Effector memory CD4-positive, alpha-beta T cell (primary cell): ENCODE results near the gene EPB41.
"Not testable (repeated sequence)": the region's sequence is repeated elsewhere in the genome, so short reads cannot be mapped to it uniquely, and the experiment has no call there.

Source experiments
- DNase-seq, 3 donors: peaks; one replicate each; pipeline ENCODE4 v3.0.0-alpha.2; 2020
- H3K27ac ChIP-seq: 2 replicates; pipeline ENCODE4 v1.7.0; 2013; ENCODE audit warnings: mild to moderate bottlenecking, low read length, moderate library complexity; ENCODE audit not compliant: insufficient read depth, poor library complexity, severe bottlenecking
- H3K27me3 ChIP-seq: replicated peaks from 2 replicates; pipeline ENCODE4 v1.7.0; 2013; ENCODE audit warnings: mild to moderate bottlenecking, low read length; ENCODE audit not compliant: insufficient read depth, control insufficient read depth, poor library complexity, severe bottlenecking
- H3K36me3 ChIP-seq: 2 replicates; pipeline ENCODE4 v1.7.0; 2013; ENCODE audit warnings: mild to moderate bottlenecking, low read length, moderate library complexity; ENCODE audit not compliant: control insufficient read depth, insufficient read depth
- H3K4me1 ChIP-seq: 2 replicates; pipeline ENCODE4 v1.7.0; 2013; ENCODE audit warnings: low read length, mild to moderate bottlenecking; ENCODE audit not compliant: control insufficient read depth, insufficient read depth, poor library complexity, severe bottlenecking
- H3K4me3 ChIP-seq: 2 replicates; pipeline ENCODE4 v1.7.0; 2013; ENCODE audit warnings: low read length, low read depth, mild to moderate bottlenecking; ENCODE audit not compliant: insufficient read depth, poor library complexity, severe bottlenecking
- H3K9me3 ChIP-seq: 2 replicates; pipeline ENCODE4 v1.7.0; 2013; ENCODE audit warnings: mild to moderate bottlenecking, low read length, moderate library complexity; ENCODE audit not compliant: control insufficient read depth
- total RNA-seq, 3 donors: gene quantifications; one replicate each; lab custom pipeline; 2026; lab: John Stamatoyannopoulos, UW

The EPB41 gene
- total RNA-seq = 342 to 489 (median 461) reads per million in 3 donors

DNA sequence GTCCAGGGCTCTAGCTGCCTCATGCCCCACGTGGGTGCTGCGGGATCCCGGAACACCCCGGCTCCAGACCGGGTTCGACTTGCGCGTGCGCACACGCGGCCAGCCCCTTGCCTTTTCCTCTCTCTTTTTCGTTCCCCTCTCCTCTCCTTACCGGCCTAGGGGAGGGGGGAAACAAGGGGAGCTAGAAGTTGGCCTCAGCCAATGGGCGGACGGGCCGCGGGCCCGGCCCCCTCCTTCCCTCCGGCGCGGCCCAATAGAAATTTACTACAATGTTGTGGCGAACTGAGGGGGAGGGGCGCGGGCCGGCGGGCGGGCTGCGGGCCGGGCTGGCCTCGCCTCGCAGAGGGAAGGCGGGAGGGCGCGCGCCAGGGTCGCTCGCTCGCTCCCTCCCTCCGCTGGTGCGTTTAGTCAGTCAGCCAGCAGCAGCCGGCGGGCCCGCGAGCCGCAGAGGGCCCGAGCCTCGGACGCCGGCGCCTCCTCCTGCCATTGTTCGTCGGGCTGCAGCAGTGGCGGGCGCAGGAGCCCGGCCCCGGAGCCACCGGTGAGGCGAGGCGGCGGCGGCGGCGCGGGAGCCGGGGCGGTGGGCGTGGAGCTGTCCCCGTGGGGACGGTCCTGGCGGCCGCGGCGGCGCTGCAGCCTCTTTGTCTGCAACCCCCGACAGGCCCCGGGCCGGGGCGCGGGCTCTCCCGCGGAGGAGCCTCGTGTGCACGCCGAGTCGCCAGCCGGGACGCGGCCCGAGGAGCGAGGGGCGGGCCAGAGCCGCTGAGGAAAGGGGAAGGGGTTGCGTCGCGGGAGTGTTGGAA lies at the start of gene EPB41:
EPB41 (plus strand) TSS at position 342 of the 803 bp plus-strand sequence. CDS start 72,869 bp downstream, outside the sequence.
- H3K27me3 ChIP-seq = no peaks in the 10 kb centered on the region

DNA sequence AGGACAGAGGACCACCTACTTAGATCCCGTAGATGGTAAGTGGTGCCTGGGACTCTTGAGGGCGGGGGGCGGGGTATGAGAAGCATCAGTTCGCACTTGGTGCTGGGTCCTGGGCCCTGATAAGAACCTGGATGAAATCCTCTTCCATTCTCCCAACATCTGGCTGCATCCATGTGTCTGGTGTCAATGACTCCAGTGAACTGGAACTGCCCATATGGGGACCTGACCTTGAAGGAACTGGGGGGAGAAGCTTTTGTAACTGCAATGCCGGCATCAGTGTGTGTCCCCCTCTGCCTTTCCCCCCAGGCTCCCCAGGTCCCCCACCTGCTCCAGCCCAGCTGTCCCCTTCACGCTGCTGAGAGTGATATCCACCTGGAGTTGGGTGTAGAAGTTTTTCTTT lies 49.7 kb upstream of the EPB41 start:
- Histone ChIP-seq H3K36me3 (no peaks in the 10 kb centered on the region), H3K4me1 (no peaks in the 10 kb centered on the region), H3K4me3 (no peak overlapping the region), H3K27me3 (no peaks in the 10 kb centered on the region), H3K9me3 (no peaks in the 10 kb centered on the region), H3K27ac (no peak overlapping the region)
- no peak for DNase-seq

More for the DNA sequence above, at the start of gene EPB41:
- H3K4me3 ChIP-seq = peak within 1 kb of the TSS; percentile 88
- H3K36me3 ChIP-seq = no peaks in the 10 kb centered on the region
- peak within 1 kb of the TSS; percentile 71 for H3K27ac ChIP-seq
- peak; percentile 81 to 87 (median 84) for DNase-seq
- peaks cover 30% of the 10 kb centered on the region for H3K4me1 ChIP-seq
- no peaks in the 10 kb centered on the region for H3K9me3 ChIP-seq

DNA sequence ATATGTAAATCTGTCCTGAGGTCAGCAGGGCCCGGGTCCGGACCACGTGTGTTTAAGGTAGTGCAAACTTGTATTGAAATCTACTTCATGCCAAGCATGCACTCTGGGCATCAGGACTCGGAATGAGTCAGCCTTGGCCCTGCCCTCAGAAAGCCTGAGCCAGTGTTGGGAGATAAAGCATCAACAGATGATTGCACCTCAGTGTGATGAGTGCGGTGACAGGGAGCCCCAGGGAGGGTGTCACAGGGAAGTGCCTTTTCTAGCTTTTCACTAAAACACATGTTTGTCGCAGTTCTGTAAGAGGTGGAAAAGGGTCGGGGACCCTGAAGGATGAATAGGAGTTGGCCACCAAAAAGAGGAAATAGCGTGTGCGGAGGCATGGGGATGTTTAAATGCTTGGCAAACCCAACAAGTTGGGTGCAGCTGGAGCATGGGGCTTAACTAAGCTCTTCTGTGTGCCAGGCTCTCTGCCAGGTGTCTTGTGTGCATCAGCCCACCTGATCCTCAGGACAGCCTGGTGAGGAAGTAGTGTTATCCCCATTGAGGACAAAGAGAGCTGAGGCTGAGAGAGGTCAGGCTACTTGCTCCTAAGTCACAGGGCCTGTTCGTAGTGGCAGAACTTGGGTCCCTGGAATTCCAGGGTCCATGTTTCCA lies 48.2 kb upstream of the EPB41 start:
- no peaks in the 10 kb centered on the region for H3K27me3 ChIP-seq

DNA sequence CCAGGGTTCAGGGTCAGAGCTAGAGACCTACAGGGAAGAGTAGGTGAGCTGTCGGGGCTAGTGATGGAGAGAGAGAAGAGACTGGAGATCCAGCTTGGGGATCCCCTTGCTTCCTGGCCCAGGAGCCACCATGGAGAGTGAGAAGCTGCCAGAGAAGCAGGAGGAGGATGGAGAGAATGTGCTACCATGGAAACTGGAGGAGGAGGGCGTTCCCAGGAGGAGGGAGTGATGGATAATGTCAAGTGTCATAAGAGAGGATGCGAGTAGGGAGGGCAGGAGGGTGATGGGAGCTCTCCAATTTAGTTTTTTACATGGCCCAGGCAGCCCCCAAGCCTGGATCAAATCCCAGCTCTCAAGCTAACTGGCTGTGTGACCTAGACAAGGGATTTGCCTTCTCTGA lies 46.5 kb upstream of the EPB41 start:
- Histone ChIP-seq H3K4me1 (no peaks in the 10 kb centered on the region), H3K36me3 (no peaks in the 10 kb centered on the region), H3K27me3 (no peaks in the 10 kb centered on the region), H3K27ac (no peak overlapping the region), H3K4me3 (no peak overlapping the region), H3K9me3 (no peaks in the 10 kb centered on the region)
- DNase-seq = no peak

More for the DNA sequence above, 48.2 kb upstream of the EPB41 start:
- no peaks in the 10 kb centered on the region for H3K36me3 ChIP-seq
- H3K4me3 ChIP-seq = no peak overlapping the region
- H3K27ac ChIP-seq = no peak overlapping the region
- H3K9me3 ChIP-seq = no peaks in the 10 kb centered on the region
- no peak for DNase-seq
- no peaks in the 10 kb centered on the region for H3K4me1 ChIP-seq

DNA sequence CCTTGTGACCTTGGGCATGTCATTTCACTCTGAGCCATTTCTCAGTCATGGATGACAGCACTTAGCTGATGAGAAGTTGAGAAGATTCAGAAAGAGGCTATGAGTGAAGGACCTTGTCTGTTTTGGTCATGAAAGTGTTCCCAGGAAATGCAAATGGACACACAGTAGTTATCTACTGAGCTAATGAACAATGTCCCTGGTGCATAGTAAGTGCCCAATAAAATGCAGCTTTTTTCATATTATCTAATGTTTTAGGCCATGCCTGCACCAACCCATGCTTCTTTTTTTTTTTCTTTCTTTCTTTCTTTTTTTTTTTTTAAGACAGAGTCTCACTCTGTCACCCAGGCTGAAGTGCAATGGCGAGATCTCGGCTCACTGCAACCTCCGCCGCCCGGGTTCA lies 44.4 kb upstream of the EPB41 start:
- no peak for DNase-seq
- Histone ChIP-seq H3K4me3 (no peak overlapping the region), H3K4me1 (no peaks in the 10 kb centered on the region), H3K9me3 (no peaks in the 10 kb centered on the region), H3K27ac (no peak overlapping the region), H3K27me3 (no peaks in the 10 kb centered on the region), H3K36me3 (no peaks in the 10 kb centered on the region)

DNA sequence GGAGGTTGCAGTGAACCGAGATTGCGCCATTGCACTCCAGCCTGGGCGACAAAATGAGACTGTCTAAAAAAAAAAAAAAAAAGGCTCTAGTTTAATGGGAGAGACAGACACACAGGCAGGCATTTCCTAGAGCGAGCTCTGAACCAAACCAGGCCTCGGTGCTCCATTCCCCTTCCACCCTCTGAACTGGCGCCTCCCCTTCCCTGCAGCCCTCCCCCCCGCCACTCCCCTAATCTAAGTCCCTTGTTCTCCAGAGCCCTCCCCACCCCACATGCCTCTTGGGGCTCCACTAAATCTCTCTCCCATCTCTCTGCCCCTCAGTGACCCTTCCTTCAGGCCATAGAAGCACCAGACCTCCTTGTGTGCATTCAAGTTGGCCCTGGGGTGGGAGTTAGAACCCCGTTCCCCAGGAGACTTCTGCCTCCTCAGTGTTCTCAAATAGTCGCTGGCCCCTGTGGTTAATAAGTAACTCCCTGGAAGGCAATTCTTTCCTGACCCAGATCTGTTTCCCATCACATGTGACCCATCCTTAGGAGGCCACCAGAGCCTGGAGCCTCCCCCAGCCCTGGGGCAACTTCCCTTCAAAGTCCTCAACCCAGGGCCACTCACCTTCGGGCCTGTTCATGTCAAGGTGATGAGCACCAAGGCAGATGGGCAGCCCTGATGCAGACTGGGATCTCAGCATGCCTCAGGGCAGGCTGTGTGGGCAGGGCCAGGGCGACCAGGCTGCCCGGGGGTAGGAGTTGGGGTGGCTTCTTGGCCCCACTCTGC lies 42.6 kb upstream of the EPB41 start:
- no peak for DNase-seq
- H3K27me3 ChIP-seq = no peaks in the 10 kb centered on the region
- H3K36me3 ChIP-seq = no peaks in the 10 kb centered on the region
- no peak overlapping the region for H3K4me3 ChIP-seq
- H3K9me3 ChIP-seq = no peaks in the 10 kb centered on the region
- no peak overlapping the region for H3K27ac ChIP-seq
- no peaks in the 10 kb centered on the region for H3K4me1 ChIP-seq

DNA sequence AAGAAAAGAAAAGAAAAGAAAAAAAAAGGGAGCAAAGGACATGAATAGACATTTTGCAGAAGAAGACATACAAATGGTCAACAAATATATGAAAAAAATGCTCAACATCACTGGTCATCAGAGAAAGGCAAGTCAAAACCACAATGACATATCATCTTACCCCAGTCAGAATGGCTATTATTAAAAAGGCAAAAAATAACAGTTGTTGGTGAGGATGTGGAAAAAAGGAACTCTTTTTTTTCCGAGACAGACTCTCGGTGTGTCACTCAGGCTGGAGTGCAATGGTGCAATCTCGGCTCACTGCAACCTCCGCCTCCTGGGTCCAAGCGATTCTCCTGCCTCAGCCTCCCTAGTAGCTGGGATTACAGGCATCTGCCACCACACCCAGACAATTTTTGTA lies 39.2 kb upstream of the EPB41 start:
- not testable (repeated sequence) for H3K27ac ChIP-seq, H3K9me3 ChIP-seq, H3K27me3 ChIP-seq, H3K36me3 ChIP-seq, H3K4me1 ChIP-seq, H3K4me3 ChIP-seq, DNase-seq

DNA sequence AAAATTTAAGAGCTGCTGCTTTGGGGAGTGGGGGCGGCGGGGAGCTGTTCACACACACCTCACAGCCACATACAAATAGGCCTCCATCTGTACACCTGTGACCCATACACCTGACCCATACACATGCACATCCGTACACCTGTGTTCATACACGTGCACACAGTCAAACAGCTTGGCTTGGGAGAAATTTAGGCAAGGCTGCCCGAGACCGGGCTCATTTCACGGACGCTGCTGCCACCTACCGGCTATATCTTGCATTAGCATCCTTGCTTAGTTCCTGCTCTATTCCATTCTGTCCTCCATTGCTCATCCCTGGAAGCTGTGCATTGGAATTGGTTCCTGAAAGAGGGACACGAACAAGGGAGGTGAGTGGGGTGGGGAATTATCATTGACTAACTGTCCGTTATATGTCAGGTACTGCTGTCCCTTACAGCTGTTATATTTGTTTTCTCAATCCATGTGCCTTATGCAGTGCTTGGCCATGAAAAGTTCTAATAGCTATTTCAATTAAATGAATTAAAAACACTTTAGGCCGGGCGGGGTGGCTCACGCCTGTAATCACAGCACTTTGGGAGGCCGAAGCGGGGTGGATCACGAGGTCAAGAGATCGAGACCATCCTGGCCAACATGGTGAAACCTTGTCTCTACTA lies 37.1 kb upstream of the EPB41 start:
- H3K4me1 ChIP-seq = no peaks in the 10 kb centered on the region
- no peaks in the 10 kb centered on the region for H3K36me3 ChIP-seq
- no peak overlapping the region for H3K4me3 ChIP-seq
- H3K27ac ChIP-seq = no peak overlapping the region
- no peaks in the 10 kb centered on the region for H3K27me3 ChIP-seq
- DNase-seq = peak; percentile 52 to 71 (median 62)
- no peaks in the 10 kb centered on the region for H3K9me3 ChIP-seq

DNA sequence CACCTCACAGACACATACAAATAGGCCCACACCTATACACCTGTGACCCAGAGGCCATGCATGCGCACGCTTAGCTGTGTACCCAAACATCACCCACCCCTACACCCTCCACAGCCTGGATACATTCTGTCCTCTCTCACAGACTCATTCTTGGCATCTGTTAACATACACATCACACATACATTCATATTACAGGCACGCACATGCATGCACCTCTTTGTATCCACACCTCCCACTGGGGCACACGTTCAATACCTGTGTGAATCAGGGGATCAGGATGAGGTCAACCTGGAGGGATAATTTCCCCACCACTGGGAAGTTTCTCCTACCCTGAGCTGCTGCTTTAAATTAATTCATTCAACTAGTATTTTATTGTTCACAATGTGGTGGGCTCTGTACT lies 35.6 kb upstream of the EPB41 start:
- Histone ChIP-seq H3K4me3 (no peak overlapping the region), H3K27ac (no peak overlapping the region), H3K27me3 (no peaks in the 10 kb centered on the region), H3K4me1 (no peaks in the 10 kb centered on the region), H3K9me3 (no peaks in the 10 kb centered on the region), H3K36me3 (no peaks in the 10 kb centered on the region)
- no peak for DNase-seq
